Kidney tubule cell (primary cell): ENCODE data around the gene DAP.
A peak's percentile ranks its signal among the peaks of the same experiment; 100 is the strongest.

ENCODE experiments used
- DNase-seq: peaks from one replicate; pipeline ENCODE4 v3.0.0-alpha.2; 2018; ENCODE audit warnings: low spot score

DAP gene

DNA sequence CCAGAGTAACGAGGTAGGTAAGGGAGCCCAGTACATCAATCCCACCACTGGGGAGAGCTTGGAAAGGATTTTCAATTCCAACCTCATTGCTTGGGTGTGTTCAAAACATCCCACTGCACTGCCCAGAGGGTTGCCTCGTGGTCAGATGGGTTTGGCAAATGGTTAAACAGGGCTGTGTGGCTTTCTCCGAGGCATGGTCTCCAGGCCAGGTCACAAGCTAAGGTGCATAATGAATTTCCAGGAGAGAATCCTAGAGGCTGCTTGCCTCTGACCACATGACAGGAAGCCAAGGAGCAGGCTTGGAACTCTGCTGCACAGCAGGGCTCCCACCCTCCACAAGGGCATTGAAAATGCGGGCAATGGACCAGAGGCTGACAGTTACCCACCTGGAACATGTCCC is 51.6 kb downstream of the DAP start:
- peak; percentile 60 for DNase-seq

DNA sequence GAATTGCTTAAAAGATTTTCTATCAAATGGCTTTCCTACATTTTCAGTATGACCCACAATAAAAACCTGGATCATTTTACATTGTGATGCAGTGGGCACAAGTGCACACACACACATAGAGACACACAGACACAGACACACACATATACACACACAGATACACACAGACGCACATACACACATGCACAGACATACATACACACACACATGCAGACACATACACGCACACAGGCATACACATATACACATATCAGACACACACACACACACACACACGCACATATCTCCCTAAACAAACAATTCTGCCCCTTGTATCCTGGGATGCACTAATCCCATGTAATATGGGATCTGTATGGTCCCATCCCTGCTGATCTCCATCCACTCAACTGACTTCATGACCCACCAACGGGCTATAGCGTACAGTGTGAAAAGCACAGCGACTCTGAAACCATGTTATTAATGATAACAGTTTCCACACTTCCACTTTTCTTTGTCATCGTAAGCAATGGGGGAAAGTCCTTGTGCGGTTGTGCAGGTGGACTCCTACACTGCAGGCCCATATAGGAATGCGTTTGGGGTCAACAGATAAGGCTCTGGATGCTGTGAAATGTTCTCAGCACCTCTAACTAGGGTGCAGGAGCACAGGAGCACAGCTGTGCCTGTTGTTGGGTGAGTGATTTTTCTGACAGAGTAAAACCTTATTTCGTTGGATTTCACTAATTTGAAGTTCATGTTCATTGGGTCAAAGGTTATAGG is 52.7 kb downstream of the DAP start:
- no peak for DNase-seq

DNA sequence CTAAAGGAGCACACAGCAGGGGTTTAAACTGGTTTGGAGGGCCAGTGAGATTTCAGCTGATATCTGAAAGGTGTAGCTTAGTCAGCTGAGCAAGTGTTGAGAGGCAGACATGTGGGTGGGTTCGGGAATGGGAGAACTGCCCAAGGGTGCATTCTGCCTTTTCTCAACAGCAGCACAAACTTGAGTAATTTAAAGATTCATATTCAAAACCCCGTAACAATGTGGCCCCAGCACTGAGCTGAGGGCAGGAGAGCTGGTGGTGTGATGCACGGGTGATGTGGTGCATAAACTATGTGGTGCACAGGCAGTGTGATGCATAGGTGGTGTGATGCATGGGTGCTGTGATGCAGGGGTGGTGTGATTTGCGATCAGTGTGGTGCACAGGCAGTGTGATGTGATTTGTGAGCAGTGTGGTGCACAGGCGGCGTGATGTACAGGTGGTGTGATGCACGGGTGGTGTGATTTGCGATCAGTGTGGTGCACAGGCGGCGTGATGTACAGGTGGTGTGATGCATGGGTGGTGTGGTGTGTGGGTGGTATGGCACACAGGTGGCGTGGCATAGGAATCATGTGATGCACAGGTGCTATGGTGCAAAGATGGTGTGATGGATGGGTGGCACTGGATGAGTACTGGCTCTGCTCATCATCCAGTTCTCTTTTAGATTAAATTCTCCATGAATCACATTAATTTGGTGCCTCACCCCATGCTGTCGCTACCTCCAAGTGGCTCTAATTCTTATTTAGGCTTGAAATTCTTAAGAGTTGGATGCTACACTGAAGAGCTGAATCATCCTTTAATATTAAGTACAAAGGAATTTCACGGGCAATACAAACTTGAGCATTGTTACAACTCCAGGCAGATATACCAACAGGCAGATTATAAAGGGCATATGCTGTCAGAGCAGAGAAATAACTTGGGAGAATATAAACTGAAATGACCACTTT is 53.6 kb downstream of the DAP start:
- DNase-seq = peak; percentile 58

- no peak for DNase-seq
Observed at GRCh38 chr5:10706326-10706725, 54.7 kb downstream of the DAP start.

- DNase-seq = peak; percentile 77
Observed at GRCh38 chr5:10705747-10706146, 55.3 kb downstream of the DAP start.

GRCh38 chr5:10704949-10705621 is 55.9 kb downstream of the DAP start:
- DNase-seq = peak; percentile 85

- DNase-seq = no peak
Observed at GRCh38 chr5:10703676-10704075, 57.4 kb downstream of the DAP start.

GRCh38 chr5:10702911-10703491 is 58.0 kb downstream of the DAP start:
- DNase-seq = peak; percentile 79

DNA sequence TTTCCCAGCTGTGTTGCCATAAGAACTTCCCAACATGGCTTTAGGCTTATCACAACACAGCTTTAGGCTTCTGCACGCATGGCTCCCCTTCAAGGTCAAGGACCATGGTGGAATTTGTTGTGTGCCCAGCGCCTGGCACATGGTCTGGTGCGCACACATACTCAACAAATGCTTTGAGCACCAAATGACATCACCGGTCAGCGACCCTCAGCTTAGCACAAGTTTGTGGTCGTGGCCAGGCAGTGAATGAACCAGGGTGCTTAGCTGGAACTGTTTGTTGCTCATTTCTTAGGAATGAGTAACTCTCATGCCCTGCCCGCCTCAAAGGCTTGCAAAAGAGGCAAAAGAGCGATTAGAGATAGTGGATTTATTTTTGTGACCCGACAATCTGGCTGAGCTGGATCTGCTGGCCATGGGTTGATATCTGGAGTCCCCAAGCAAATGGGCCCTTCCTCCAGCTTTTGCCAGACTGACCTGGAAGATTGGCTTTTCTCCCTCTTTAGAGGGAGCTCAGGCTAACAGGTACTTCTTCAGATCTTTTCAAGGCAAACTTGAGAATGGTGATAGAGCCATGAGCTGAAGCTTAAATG is 58.9 kb downstream of the DAP start:
- DNase-seq = peak; percentile 98

DNA sequence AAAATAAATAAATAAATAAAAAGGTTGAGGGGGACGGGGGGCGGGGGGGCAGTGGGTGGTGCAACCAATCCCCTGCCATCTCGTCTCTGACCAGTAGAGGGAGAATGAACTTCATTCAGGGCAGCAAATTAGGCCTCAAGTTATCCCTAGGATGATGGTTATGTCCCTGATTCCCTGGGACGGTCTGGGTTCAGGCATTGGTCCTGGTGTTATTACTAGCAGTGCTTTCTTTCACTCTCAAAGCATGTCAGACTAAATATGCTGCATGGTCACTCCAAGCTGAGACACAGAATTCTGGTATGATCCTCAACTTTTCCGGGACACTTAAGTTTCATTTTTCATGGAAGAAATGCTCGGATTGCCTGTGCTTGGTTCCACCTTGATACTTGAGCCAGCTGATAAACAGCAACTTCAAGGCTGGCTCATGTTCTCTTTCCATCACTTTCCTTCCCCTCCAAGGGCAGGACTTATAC is 59.4 kb downstream of the DAP start:
- peak; percentile 40 for DNase-seq

DNA sequence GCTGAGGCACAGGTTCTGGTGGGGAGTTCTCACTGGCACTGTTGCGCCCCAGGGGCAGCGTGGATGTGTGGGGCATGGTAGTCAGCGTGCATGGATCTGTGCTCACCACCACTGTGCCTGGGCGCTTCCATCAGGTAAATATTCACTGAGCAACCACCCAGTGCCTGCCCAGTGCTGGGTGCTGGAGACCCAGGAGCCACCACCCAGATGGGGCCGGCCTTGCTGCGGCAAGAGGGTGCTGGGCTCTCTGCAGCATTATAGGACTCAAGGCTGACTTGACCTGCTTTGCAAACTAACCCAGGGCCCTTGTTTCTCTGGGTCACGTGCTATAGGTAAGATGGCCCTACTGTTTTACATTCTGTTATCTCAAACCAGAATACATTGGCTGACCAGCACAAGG is 60.5 kb downstream of the DAP start:
- no peak for DNase-seq

DNA sequence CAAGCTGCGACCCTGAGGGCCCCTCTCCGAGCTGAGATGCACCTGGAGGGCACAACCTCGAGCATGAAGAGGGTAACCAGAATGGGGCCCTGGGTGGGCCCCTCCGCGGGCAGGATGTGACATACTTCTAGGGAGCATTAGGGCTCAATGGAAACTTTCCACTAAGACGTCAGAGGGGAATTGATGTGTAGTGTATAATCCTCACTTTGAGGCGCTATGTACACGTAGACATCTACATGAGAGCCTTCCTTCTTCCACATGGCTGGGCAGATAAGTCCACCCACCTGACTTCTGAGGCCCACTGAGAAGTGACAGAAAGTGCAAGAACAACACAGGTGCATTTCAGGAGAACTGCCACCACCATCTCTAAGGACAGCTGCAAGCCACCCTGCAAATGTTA is 61.0 kb downstream of the DAP start:
- DNase-seq = no peak

DNA sequence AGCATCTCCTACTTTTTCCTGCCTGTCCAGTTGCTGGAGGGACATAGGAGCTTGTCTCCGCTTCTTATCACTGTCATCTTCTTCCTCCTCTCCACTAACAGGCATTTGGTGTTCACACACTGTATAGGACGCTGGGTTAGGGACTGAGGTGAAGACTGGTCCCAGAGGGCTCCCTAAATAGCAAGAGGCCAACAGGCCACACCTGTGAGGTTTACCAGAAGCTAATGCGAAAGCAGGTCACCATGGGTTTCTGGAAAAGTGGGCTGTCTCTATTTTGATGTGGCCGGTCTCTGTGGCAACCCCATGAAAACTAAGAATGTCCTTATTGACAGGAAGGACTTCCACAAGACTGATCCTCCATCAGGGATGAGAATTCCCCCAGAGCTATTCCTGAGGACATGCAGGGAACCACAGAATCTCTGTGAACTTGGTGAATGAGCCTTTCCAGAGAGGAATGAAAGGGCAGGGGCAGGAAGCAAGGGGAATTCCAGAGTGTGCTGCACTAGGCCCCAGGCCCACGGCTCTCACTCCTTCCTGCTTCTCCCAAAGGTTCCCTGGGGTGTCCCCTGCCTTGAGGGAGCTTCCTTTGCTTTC is 61.7 kb downstream of the DAP start:
- no peak for DNase-seq

GRCh38 chr5:10695759-10696543 is 65.1 kb downstream of the DAP start:
- DNase-seq = peak; percentile 27

DNA sequence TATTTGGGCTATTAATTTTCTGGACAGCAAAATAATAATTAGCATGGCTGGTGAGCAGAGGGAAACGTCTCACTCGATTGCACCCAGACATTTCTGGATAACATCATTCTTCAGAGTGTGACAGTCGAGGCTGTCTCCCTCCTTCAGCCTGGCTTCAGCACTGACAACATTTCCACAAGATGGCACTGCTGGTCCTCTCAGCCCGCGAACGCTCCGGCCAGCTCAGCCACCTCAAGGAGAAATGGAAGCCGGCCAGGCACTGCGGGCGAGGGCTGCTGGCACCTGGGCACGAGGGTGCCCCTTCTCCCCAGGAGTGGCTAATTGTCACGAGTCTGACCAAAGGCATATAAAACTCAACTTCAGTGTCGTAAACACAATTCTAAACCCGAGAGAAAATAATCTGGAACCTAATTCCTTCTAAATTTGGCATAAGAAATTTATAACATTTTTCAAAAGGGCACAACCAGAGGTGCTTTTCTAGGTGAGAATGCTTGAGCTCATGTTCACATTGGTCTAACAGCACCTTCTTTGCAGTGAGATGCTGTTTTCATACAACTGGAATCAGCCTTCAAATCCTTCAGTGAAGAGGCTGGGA is 65.9 kb downstream of the DAP start:
- DNase-seq = peak; percentile 85

- DNase-seq = peak; percentile 66
Observed at GRCh38 chr5:10691826-10692785, 68.9 kb downstream of the DAP start.

GRCh38 chr5:10690460-10691440 is 70.3 kb downstream of the DAP start:
- peak; percentile 54 for DNase-seq
